GM19193 (cell line): ENCODE results near the gene YDJC.

Source experiments
- POLR2A ChIP-seq: IDR thresholded peaks from 4 replicates; pipeline ENCODE4 v1.6.1; 2011; ENCODE audit not compliant: insufficient read depth, insufficient read length; ENCODE audit errors: extremely low read depth

The YDJC gene

DNA sequence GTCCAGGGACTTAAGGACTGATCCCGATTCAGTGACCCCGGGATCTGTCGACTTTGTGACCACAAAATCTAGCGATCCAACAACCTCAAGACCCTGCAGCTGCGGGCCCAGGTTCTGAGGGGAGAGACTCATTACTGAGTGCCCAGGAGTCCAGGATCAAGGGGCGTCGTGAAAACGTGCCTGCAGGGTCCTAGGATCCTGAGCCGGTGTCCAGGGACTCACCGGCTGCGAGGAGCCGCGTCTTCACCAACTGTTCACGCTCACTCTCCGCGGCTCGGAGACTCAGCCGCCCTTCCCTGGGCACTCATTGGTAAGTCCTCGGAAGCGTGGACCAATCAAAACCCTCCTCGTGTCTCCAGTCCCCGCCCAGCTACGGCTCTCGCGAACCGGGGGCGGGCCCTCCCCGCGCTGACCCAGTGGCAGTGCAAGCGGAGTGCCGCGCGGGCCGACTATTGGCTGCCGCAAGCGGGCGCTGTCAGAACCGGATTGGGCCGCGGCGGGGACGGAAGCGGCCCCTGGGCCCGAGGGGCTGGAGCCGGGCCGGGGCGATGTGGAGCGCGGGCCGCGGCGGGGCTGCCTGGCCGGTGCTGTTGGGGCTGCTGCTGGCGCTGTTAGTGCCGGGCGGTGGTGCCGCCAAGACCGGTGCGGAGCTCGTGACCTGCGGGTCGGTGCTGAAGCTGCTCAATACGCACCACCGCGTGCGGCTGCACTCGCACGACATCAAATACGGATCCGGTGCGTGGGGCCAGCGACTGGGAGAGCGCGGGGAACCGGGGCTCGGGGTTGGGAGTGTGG, 12.2 kb upstream of the YDJC start, which contains the start of gene SDF2L1:
SDF2L1 (plus strand) TSS at position 514 of the 795 bp plus-strand sequence; CDS start at position 549, 35 bp downstream.
- peak; percentile 90 for TF ChIP-seq POLR2A

DNA sequence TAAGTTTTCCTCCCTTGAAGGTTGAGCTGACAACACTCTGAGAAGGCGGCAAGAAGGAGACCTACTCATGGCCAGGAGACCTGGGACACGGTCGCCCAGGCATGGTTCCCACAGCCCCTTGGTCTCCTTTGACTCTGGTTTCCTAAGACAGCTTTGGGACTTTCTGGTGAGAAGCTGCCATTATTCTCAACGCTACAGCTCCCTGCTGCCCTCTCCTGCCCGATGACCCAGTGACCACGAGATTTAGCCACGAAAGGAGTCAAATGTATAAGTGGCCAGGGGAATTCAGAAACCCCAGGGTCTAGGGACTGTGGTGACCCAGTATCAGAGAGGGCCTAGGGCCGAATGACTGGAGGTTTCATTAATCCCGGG, 11.6 kb upstream of the YDJC start:
- no peak for TF ChIP-seq POLR2A

GRCh38 chr22:21640810-21641209, 11.0 kb upstream of the YDJC start:
- TF ChIP-seq POLR2A = no peak

GRCh38 chr22:21639359-21639758, 9.5 kb upstream of the YDJC start:
- TF ChIP-seq POLR2A = no peak

GRCh38 chr22:21636629-21637218, 6.9 kb upstream of the YDJC start:
- TF ChIP-seq POLR2A = no peak

DNA sequence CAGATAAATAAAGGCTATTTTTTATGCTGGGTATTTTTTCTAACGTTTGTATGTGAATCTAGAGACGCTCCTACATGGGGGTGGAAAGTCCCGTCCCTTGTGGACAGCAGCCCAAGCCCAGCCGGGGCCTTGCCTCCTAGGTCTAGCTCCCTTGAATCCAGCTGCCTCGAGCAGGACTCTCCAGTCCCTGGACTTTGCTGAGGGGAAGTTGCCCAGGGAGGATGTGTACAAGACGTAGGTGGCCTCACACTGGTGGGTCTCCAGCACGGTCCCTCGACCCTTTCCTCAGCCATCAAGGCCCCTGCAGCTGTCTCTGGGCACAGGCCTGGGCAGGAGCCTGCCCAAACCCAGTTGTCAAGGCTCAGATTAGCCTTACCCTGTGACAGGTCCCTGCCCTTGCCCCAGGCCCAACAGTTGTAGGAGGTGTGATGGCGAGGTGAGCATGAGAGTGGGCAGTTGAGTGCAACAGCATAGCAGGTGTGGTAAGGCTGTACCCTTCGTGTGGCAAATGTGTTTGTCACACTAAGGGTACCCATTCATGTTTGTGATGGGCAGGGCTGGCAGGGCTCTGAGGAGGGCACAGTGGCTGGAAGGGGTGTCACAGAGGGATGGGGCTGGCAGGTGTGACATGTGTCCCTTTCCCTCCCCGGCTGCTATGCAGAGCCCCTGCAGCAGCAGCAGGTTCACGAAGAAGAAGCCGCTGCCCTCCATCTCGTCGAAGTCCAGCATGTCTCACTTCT, 6.1 kb upstream of the YDJC start:
- TF ChIP-seq POLR2A = no peak

- no peak for TF ChIP-seq POLR2A
Measured at GRCh38 chr22:21634844-21635243, 5.0 kb upstream of the YDJC start.

- no peak for TF ChIP-seq POLR2A
Measured at GRCh38 chr22:21634081-21634480, 4.3 kb upstream of the YDJC start.

GRCh38 chr22:21633481-21633880, 3.7 kb upstream of the YDJC start:
- TF ChIP-seq POLR2A = no peak

- no peak for TF ChIP-seq POLR2A
Measured at GRCh38 chr22:21632931-21633330, 3.1 kb upstream of the YDJC start.

DNA sequence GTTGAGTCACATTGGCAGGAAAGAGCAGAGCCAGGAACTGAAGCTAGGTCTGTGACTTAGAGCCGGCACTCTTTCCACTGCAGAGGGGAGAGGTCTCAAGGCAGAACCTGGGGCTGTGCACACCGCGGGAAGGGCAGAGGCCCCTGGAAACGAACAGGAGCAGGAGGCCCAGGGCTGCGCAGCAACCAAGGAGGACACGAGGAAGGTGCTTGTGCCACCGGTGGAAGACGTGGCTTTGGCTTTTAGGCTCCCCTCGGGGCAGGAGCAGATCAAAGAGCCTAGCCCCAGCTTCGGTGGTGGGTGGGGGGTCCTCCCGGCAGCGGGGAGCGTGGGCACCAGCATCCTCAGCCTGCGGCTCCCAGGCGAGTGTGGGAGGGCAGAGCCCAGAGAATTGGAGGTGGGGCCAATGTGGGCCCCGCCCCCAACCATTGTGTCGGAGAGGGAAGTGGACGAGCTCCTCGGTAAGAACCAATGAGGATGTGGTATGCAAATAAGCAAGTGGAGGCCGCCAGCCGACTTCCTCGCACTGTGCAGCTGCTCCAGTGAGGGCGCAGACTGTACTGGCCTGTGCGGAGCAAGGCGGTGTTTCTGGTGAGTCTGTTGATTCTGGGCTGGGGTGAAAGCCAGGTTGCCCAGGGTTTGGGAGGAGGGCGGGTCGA, 2.5 kb upstream of the YDJC start, which contains the start of gene CCDC116:
CCDC116 (plus strand) TSS at position 524 of the 659 bp plus-strand sequence. CDS start 422 bp downstream, outside the sequence.
- no peak for TF ChIP-seq POLR2A

- TF ChIP-seq POLR2A = no peak
Measured at GRCh38 chr22:21631025-21631424, 1.2 kb upstream of the YDJC start.

- no peak for TF ChIP-seq POLR2A
Measured at GRCh38 chr22:21628386-21629254, 1.2 kb downstream of the YDJC start.

DNA sequence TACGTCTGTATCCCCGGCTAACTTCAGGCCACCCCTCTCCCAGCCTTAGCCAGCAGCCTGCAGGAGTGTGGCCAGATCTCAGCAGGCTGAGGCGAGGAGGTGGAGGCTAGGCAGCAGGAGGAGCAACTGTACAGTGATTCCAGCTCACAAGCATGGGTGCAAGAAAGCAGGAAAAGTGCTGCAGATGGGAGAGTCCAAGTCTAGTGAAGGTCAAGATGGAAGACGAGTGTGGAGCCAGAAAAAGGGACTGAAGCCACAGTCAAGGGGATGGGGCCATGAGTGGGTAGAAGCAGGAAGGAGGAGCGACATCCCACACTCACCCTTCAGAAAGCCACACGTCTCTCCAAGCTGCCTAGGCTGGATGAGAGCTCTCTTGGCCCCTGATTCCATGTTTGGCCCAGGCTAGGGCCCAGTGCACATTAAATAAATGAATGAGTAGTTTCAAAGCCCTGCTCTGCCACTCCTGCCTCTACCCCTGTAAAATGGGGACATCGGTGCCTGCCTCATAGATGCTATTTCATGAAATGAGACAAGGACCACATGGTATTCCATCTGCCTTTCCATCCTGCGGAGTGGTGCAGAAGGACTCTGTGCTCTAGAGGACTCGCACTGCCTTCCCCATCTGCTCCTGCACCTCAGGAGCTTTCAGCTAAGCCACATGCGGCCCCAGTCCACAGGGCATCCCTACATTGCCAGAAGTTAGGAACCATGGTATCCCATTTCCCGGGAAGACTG, 2.9 kb downstream of the YDJC start:
- peak; percentile 39 for TF ChIP-seq POLR2A

DNA sequence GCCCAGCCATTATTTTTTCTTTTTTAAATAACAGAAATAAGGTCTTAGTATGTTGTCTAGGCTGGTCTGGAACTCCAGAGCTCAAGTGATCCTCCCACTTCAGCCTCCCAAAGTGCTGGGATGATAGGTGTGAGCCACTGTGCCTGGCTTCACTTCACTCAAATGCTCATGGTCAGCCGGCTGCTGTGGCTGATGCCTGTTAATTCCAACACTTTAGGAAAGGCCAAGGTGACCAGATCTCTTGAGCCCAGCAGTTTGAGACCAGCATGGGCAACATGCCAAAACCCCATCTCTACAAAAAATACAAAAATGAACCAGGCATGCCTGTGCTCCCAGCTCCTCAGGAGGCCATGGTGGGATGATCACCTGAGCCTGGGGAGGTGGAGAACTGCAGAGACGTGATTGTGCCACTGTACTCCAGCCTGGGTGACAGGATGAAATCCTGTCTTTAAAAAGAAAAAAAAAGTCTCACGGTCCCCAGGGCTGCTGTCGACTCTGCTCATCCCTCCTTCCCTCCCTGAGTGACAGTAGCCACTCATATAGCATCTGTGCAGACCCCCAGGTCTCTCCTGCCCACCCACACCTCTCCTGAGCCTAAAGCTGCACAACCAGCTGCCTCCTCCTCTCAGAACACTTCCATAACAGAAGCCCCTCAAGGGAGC, 3.6 kb downstream of the YDJC start:
- TF ChIP-seq POLR2A = no peak
